Measurements from ENCODE around the gene MTX3.

The MTX3 gene

DNA sequence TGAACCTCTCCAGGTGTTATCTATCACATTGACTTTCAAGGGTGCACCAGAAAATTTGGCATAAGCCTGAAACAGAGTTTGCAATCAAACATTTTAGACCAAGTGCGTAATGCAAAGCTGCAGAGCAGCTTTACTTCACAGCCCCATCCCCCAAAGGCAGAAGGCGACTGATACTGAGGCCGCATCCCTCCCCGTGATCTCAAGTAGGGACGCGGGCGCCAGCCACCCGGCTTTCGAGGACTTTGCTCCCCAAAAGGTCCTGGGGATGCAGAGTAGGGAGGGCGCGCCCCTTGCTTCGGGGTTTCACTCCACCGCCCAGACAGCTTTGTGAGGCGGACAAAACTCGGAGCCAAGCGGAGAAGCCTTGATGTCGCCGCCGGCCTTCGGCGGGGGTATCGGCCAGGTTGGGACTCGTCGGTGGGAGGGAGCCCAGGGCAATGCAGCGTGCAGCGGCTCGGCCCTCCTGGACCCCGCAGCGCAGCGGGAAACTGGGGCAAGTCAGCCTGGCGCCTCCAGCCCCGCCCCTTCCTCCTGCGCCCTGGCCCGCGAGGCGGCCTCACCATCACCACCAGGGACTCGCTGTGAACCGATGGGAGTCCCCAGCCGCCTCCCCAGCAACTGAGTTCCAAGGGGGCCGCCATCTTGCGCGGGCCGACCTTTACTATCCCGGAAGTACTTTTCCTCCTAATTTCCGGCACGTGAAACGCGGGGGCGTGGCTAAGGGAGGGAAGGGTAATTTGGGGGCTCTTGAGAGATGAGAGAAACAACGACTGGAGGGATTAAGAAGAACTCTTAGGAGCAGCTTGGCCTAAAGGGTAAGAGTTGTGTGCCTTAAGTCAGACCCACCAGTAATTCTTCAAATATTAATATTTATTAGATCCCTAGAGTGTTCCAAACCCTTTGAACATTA lies at the start of gene MTX3:
Gene MTX3 (minus strand): TSS at position 665 of the 910 bp plus-strand sequence. CDS start 24 bp downstream, at position 641.
- peak within 1 kb of the TSS; percentile 98 for H3K4me3 ChIP-seq (ENCODE audit: low read depth, low read length)
- no peak for TF ChIP-seq CTCF (IDR thresholded peaks at IDR 0.05; ENCODE audit: borderline replicate concordance, insufficient read depth, low read depth, low read length)

- no peak overlapping the region for H3K4me3 ChIP-seq (ENCODE audit: low read depth, low read length)
- TF ChIP-seq CTCF (IDR thresholded peaks at IDR 0.05; ENCODE audit: borderline replicate concordance, insufficient read depth, low read depth, low read length) = no peak
Observed at GRCh38 chr5:80039650-80040049, 48.6 kb upstream of the MTX3 start.

DNA sequence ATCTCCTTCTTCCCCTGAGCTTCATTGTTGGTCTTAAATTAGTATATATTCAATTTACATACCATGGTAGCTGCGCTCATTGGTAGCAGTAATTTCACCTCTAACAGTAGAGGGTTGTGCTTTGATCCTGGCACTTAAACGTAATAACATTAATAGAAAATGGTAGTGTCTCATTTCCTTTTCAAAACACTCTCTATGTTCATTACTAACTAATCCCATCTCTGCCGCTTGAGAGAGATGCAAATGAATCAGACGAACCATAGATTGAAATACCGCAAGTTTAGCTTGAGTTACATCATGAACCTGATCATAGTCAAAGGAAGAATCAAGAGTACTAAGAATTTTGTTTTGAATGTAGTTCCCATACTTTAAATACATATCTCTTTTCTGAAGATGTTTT lies 46.3 kb upstream of the MTX3 start:
- no peak overlapping the region for H3K4me3 ChIP-seq (ENCODE audit: low read depth, low read length)
- no peak for TF ChIP-seq CTCF (IDR thresholded peaks at IDR 0.05; ENCODE audit: borderline replicate concordance, insufficient read depth, low read depth, low read length)

DNA sequence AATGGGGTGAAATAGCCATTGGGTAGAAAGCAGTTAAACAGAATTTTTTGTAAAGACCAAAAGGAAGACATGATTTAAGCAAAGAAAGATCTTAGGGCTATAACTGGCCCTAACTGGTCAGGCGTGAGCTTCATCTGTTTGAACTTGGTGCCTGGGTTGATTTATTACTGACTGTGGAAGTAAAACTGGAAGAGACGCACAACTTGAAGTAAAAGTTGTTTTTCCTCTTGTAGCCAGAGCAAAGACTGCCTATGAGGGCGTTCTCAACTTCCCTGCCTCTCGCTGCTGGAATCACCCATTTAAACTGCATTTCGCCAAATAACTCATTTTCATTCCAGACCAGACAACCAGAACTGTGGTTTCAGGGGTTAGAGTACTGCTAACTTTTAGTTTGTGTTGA lies 45.6 kb upstream of the MTX3 start:
- TF ChIP-seq CTCF (IDR thresholded peaks at IDR 0.05; ENCODE audit: borderline replicate concordance, insufficient read depth, low read depth, low read length) = no peak
- no peak overlapping the region for H3K4me3 ChIP-seq (ENCODE audit: low read depth, low read length)

DNA sequence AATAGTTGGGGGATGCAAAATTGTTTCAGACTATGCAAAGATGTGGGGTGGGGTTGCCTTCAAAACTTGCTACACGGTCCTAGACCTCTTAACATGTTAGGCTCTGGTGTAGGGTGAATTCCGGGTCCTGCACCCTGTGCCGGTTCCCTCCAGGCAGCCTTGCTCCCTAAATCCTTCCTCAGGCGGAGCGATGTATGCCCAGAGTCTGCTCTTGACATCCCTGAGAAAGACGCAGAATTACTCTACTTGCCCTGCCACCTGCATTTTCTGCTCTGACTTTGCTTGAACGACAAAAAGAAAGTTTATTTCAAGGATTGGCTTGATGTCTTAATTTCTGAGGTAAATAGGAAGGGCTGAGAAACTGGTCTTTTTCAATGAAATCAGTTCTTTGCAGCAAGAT lies 44.8 kb upstream of the MTX3 start:
- no peak for TF ChIP-seq CTCF (IDR thresholded peaks at IDR 0.05; ENCODE audit: borderline replicate concordance, insufficient read depth, low read depth, low read length)

DNA sequence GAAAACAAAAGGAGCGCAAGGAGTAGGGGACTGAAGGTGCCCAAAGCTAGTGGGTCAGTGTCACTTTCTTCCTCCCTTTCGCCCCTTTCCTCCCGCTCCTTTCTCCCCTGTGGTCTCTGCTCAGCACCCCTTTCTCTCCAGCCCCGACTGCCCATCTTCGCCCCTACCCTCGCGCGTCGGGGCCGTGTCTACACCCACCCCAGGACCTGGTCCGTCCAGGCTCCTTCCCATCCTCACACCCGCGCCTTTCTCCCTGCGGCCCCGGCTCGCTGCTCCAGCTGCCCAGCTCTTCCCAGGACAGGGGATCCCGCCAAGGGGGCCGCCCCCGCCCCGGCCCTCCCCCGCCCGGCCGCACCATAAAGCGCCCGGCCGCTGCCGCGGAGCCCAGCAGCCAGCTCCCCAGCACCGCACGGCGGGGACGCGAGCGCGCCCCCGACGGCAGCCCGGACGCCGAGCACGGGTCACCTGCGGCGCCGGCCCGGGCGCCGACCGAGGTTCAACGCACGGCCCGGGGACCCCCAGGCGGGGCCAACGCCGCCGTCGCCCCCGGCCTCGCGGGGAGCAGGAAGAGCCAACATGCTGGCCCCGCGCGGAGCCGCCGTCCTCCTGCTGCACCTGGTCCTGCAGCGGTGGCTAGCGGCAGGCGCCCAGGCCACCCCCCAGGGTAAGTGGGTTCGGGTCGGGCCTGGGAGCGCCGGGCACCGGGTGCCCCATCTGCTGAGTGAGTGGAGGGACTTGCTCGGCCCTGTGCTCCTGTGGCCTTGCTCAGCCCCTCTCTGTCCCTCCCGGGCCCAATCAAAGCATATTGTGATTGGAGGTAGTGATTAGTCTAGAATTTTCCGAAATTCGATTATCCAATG lies 44.1 kb upstream of the MTX3 start, which contains the start of gene THBS4:
Gene THBS4 (plus strand): TSS at position 387 of the 860 bp plus-strand sequence. CDS start 190 bp downstream, at position 577.
- H3K4me3 ChIP-seq (ENCODE audit: low read depth, low read length) = no peak within 1 kb of the TSS
- no peak for TF ChIP-seq CTCF (IDR thresholded peaks at IDR 0.05; ENCODE audit: borderline replicate concordance, insufficient read depth, low read depth, low read length)

More for the DNA sequence above, 44.8 kb upstream of the MTX3 start:
- H3K4me3 ChIP-seq (ENCODE audit: low read depth, low read length) = no peak overlapping the region

All from GM12875 (cell line).